Hair follicular keratinocyte (primary cell): ENCODE measurements around the gene ZNF586. TPM values are rescaled to one million over a fixed set of nuclear protein-coding genes. Genes with fewer than 3 reads are reported as not detected.

Source experiments
- total RNA-seq: library from RNA; depleted of rRNA; stranded (reverse); fragments of >200 nt; gene quantifications from 2 replicates; pipeline ENCODE4 v1.2.3, GENCODE V29; 2015

The ZNF586 gene
- total RNA-seq = 4.2 and 7.3 TPM in 2 replicates

DNA sequence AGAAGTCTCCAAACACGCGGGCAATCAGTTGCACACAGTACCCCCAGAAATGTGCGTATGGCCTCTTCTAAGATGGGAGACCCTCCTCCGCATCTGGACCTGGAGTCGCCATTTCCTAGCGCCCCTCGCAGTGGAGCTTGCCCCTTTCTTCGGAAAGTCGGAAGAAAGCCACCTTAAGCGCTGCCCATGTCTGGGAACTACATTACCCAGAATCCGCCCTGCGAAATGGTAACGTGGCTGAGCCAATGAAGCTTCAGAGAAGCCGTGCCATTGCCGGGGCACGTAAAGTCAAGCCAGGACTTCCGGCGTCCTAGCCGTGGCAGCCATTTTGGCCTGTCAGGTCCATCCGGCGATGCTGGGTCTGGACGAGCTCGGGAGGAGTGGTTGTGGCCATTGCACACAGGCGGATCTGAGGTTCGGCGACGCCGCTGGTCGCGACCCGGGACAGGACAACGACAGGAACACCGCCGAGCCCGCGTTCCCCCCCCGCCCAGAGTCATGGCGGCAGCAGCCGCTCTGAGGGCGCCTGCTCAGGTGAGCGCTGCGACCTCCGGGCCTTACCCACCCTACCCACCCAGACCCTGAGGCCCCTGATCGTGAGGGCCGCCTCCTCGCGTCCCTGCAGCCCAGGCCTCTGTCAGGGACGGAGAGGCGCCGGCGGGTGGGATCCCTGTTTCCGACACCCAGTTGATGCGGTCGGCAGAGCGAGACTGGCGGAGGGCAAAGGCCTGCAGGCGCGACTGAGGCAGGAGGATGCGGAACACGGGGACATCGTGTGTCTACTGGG, at the start of gene ZNF586:
TSS of gene ZNF586 (plus strand) at position 332 of the 787 bp plus-strand sequence. CDS start at position 499, 167 bp downstream.

DNA sequence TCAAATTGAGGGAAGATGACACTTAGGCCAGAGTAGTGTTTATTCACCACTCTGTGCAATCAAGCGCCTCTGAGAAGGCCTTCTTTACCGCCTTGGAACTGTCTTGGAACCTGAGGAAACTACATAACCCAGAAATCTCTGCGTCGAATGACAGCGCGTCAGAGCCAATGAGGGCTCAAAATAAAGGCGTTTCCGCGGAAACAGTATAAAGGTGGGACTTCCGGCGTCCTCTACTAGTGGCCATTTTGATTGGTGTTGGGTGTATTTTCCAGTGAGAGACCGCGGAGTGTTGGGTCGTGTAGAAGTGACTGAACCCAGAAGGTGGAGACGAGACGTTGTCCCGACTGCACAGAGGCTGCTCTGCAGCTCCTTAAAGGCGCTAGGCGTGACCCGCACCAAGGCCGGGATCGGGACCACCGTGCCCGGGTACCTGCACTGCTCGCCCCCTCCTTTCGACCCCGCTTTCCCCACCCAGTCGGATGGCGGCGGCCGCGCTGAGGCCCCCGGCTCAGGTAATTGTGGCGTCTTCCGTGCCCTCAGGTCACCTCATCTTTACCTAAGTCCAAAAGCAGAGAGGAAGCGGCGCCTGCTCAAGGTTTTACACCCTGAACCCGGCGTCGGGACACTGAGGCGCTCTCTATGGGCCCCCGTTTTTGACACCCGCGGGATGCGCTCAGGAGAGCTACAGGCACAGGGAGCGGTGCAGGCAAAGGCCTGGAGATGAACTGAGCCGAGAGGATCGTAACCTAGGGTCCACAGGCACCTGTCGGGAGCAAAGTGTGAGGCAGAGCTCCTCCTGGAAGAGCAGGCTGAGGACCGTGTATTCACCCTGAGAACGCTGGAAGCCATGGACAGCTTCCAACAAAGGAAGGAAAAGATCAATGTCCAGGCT, 22.6 kb upstream of the ZNF586 start, which contains the start of gene ZNF776:
TSS of gene ZNF776 (plus strand) at position 236 of the 892 bp plus-strand sequence. CDS start at position 480, 244 bp downstream.

DNA sequence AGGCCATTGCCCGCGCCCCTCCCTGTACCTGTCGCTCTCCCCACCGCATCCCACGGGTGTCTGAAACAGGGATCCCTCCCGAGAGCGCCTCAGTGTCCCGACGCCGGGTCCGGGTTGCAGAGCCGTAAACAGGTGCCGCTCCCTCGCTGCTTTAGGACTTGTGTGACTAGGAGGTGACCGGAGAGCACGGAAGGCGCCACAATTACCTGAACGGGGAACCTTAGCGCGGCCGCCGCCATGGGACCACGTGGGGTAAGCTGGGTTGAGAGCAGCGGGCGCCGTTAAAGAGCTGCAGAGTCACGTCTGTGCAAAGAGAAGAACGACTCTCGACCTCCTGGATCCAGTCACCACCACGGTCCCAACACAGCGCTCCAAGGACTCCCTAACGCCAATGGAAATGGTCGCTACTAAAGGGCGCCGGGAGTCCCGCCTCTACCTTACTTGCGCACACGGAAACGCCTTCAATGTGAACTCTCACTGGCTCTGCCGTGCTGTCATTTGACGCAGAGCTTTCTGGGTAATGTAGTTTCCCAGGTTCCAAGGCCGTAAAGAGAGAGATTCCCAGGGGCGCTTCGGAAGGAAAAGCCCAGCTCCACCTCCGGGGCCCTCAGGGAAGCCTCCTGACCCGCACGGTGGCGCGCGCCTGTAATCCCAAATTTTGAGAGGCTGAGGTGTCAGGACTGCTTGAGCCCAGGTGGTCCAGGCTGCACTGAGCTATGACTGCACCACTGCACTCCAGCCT, 45.2 kb downstream of the ZNF586 start, which contains the start of gene ZNF552:
TSS of gene ZNF552 (minus strand) at position 409 of the 742 bp plus-strand sequence. CDS start at position 239, 170 bp downstream.

GRCh38 chr19:57830071-57830602, 60.7 kb downstream of the ZNF586 start, which contains the start of gene ZNF587B:
ZNF587B (plus strand) TSS chr19:57830299; CDS start chr19:57830529, 230 bp downstream.

Other genes starting within 250 kb of the ZNF586 start
- 3.5 and 4.7 TPM in 2 replicates for gene ZNF549, start 242.3 kb upstream of the ZNF586 start, total RNA-seq
- 3.5 and 5.5 TPM in 2 replicates for gene ZNF550, start 209.8 kb upstream of the ZNF586 start, total RNA-seq
- gene ZNF416, start 190.8 kb upstream of the ZNF586 start, total RNA-seq = 2.2 and 3.0 TPM in 2 replicates
- 2.3 and 5.9 TPM in 2 replicates for gene ZIK1, start 185.5 kb upstream of the ZNF586 start, total RNA-seq
- gene ZNF530, start 169.8 kb upstream of the ZNF586 start, total RNA-seq = 1.6 and 2.3 TPM in 2 replicates
- gene ZNF134, start 155.4 kb upstream of the ZNF586 start, total RNA-seq = 11.1 and 17.4 TPM in 2 replicates
- gene ZNF211, start 136.5 kb upstream of the ZNF586 start, total RNA-seq = 4.6 and 5.2 TPM in 2 replicates
- gene ZSCAN4, start 100.7 kb upstream of the ZNF586 start, total RNA-seq = not detected in 2 replicates
- 3.6 and 5.9 TPM in 2 replicates for gene ZNF551, start 87.7 kb upstream of the ZNF586 start, total RNA-seq
- 1.0 and 2.0 TPM in 2 replicates for gene ZNF154, start 60.5 kb upstream of the ZNF586 start, total RNA-seq
- 3.6 and 4.5 TPM in 2 replicates for gene ZNF671, start 42.1 kb upstream of the ZNF586 start, total RNA-seq
- gene ZNF776, start 22.9 kb upstream of the ZNF586 start, total RNA-seq = 5.6 and 6.0 TPM in 2 replicates
- 3.0 and 6.2 TPM in 2 replicates for gene ZNF552, start 45.2 kb downstream of the ZNF586 start, total RNA-seq
- 8.0 and 15.1 TPM in 2 replicates for gene ZNF587B, start 60.6 kb downstream of the ZNF586 start, total RNA-seq
- 6.6 and 9.5 TPM in 2 replicates for gene ZNF587, start 80.2 kb downstream of the ZNF586 start, total RNA-seq
- gene ZNF814, start 119.4 kb downstream of the ZNF586 start, total RNA-seq = 2.3 and 5.2 TPM in 2 replicates
- gene ZNF417, start 146.9 kb downstream of the ZNF586 start, total RNA-seq = 3.7 and 4.4 TPM in 2 replicates
- 1.4 and 2.0 TPM in 2 replicates for gene ZNF418, start 165.7 kb downstream of the ZNF586 start, total RNA-seq
- gene ZNF256, start 178.0 kb downstream of the ZNF586 start, total RNA-seq = 1.6 and 2.9 TPM in 2 replicates
- gene C19orf18, start 204.9 kb downstream of the ZNF586 start, total RNA-seq = 0.49 and 0.55 TPM in 2 replicates
- 7.0 and 12.2 TPM in 2 replicates for gene ZNF606, start 233.1 kb downstream of the ZNF586 start, total RNA-seq